Fibroblast of lung (primary cell): Measurements from ENCODE around the gene DLG4.

ENCODE experiments used
- CTCF ChIP-seq, 2 donors: IDR thresholded peaks in 1 of 2; conservative IDR thresholded peaks in 1 of 2; 1 replicate in 1 of 2; 2 replicates in 1 of 2; pipeline ENCODE4 v1.5.1; 2011 to 2012; ENCODE audit warnings: low read length in 2 of 2, control low read depth in 1 of 2, inconsistent platforms in 1 of 2, low read depth in 1 of 2, mild to moderate bottlenecking in 1 of 2
- EZH2 ChIP-seq: IDR thresholded peaks from 2 replicates; pipeline ENCODE4 v1.5.1; 2012; ENCODE audit warnings: low read length, control low read depth, mild to moderate bottlenecking; ENCODE audit errors: missing control alignments

- TF ChIP-seq CTCF (conservative IDR thresholded peaks at IDR 0.05 in 1 of 2, IDR thresholded peaks at IDR 0.05 in 1 of 2; ENCODE audit: low read depth in 1 of 2, low read length in 2 of 2), result no peak
- TF ChIP-seq EZH2, result no peak
Measured at GRCh38 chr17:7215652-7216180, 3.9 kb downstream of the DLG4 start.
